HG03175 (cell line): Measurements from ENCODE around the gene TXNL4A.

Source experiments
- ATAC-seq: cut with Tn5 transposase; IDR thresholded peaks from one replicate; pipeline ENCODE4 v1.9.1; 2021; ENCODE audit warnings: mild to moderate bottlenecking, moderate library complexity; ENCODE audit not compliant: unreplicated experiment

The TXNL4A gene

DNA sequence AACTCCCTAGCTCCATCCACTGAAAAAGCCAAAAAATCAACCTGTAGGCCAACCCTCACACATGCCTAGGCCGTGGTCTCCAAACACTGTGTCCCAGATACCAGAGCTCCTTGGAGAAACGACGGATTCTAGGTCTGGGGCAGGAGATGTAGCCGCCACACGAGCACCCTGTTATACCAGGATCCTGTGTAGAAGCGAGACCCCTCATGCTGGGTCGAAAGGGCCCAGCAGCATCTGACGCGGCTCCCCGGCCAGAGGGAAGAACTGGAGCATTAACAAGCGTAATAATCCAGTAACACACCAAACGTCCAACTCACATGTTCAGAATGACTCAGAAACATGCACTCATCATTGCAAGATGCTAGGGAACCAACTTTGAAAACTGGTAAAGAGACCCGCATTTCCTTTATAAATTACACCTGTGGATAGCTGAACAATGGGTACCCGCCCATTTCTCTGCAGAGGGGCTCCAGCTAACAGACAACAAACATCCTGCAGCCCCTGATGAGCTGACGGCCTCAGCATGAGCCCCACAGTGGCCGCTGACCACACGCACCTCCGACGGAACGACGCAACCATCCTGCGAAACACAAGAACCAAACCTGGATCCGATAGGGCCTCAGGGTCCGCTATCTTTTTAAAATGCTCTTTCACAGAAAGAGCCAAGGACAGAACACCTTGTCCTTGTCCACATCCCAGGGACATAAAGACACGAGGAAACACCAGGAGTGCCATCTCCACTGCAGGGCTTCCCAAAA lies 51.1 kb downstream of the TXNL4A start:
- no peak for ATAC-seq

- no peak for ATAC-seq
These were observed 51.7 kb downstream of the TXNL4A start for GRCh38 chr18:79936641-79937040.

- ATAC-seq, result no peak
These were observed 52.4 kb downstream of the TXNL4A start for GRCh38 chr18:79935925-79936324.

GRCh38 chr18:79935499-79935898 lies 52.9 kb downstream of the TXNL4A start:
- ATAC-seq, result no peak

DNA sequence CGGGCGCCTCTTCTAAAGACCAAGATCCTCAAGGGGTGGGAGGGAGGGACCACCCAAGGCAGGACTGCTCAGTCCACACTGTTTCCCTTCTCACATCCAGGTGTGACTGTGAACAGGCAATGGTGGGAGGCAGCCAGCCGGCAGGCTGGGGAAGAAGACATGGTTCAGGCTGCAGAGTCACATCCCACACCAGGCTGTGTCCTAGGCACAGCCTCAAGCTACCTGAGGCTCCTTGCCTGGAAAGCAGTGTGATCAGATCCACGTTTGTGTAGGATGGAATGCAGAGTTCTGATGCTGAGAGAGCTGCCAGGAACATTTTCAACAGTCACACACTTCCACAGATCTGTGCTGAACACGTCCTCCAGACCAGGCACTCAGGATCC lies 53.3 kb downstream of the TXNL4A start:
- no peak for ATAC-seq

- ATAC-seq, result no peak
These were observed 53.9 kb downstream of the TXNL4A start for GRCh38 chr18:79934311-79935097.

- ATAC-seq, result no peak
These were observed 54.6 kb downstream of the TXNL4A start for GRCh38 chr18:79933765-79934164.

- no peak for ATAC-seq
These were observed 55.5 kb downstream of the TXNL4A start for GRCh38 chr18:79932907-79933306.

DNA sequence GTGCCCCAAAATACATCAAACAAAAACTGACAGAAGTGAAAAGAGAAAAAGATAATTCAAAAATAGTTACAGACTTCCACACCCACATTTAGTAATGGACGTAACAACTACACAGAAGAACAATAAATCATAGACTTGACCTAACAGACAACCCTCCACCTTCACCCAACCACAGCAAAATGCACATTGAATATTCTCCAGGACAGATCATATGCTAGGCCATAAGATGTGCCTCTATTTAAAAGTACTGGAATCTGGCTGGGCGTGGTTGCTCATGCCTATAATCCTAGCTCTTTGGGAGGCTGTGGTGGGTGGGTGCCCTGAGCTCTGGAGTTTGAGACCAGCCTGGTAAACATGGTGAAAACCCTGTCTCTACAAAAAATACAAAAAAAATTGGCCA lies 56.9 kb downstream of the TXNL4A start:
- no peak for ATAC-seq

GRCh38 chr18:79930020-79930642 lies 58.2 kb downstream of the TXNL4A start:
- no peak for ATAC-seq

DNA sequence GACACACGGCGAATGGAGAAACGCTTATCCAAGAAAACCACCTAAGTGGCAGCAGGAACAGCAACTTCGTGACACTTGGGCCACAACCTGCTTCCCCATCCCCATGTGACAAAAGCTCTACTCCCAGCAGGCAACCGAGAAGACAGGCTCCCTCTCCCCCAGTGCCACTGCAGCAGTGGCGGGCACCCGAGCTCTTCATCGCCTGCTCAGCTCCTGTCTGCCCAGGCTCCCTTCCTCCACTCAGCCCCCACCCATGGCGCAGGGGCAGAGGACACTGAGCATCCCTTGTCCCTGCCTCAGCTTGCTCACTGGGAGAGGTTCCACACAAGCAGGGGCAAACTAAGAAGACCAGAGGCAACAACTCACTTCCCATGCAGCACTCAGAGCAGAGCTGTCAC lies 59.8 kb downstream of the TXNL4A start:
- no peak for ATAC-seq

- ATAC-seq, result no peak
These were observed 60.5 kb downstream of the TXNL4A start for GRCh38 chr18:79927607-79928562.

DNA sequence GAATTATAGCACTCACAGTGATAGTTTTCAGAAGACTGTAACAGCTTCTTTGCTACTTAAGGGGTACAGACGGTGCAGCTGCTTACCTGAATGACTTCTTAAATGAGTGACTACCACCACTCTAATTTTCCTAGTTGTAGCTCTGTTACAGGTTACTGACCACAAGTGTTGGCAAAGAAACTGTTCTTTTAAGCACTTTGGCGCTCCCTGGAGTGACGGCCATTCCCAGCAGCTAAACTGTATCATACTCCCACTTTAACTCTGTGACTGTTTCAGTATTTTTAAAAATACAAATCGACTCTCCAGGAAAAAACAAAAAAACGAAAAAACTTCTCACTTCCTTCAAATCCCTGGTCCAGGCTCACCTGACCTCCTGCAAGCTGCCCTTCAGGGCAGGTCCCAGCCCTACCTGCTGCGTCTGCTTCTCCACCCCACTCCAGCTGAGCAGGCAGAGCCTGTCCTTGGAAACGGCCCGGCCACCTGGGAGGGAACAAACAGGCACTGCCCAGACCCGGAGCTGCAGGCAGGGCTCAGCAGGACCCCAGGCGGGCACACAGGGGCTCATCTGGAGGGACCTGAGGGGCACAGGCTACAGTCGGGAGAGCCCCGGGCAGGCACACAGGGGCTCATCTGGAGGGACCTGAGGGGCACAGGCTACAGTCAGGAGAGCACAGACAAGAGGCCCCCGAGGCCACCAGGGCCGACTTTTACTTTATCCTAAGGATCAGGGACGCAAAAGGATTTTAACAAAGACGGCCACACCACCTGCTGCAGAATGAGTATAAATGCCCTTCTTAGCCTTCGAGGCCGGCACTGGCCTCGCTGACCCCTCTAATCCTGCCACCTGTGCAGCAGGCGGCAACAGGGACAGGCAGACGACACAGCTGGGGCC lies 61.4 kb downstream of the TXNL4A start:
- no peak for ATAC-seq

DNA sequence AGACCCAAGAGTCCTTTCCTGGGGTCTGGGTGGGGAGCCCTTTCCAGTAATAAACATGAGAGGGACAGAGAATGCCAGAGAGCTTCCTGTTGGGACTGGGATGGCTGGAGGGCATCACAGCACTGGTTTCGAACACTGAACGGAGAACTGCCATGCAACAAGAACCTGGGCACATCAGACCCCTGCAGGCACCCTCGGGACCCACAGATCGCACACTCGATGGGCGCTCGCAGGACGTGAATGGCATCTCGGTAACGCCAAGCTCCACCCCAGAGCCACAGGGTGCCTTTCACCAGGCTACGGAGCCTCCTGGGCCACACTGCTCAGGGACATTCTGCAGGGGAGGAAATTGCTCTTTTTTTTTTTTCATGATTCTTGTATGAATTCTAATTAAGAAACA lies 62.1 kb downstream of the TXNL4A start:
- ATAC-seq, result no peak

- ATAC-seq, result no peak
These were observed 63.3 kb downstream of the TXNL4A start for GRCh38 chr18:79924814-79925731.

- ATAC-seq, result no peak
These were observed 64.3 kb downstream of the TXNL4A start for GRCh38 chr18:79923896-79924585.

DNA sequence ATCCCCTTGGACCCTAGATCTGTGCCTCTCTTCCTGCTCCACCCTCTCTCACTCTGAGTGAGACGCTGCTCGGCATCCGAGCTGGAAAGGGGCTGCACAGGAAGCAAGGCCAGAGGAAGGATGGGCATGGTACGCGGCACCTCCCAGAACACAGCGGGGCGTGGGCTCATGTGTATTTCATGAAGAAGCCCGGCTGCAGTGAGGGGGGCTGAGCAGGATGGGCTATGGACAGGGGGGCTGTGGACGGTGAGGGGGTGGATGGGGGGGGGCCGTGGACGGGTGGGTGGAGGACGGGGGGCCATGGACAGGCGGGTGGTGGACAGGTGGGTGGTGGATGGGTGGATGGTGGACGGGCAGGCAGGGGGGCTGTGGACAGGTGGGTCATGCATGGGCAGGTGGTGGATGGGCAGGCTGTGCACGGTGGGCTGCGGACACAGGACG lies 65.4 kb downstream of the TXNL4A start:
- ATAC-seq, result no peak
